Stomach (tissue), 4 donors: ENCODE results near the gene ZNF358.

Source experiments
- CTCF ChIP-seq, 7 experiments: fragments of 450-650 bp in 4 of 7; fragments of 200-600 bp in 3 of 7; sonication (generic) in 3 of 7; IDR thresholded peaks; one replicate each; pipeline ENCODE4 v1.5.1; 2016 to 2019; ENCODE audit warnings: antibody characterized with exemption in 7 of 7, control low read depth in 2 of 7, mild to moderate bottlenecking in 1 of 7
- POLR2A ChIP-seq, 4 donors: fragments of 450-650 bp; IDR thresholded peaks; one replicate each; pipeline ENCODE4 v1.6.1; 2016; ENCODE audit warnings: antibody characterized with exemption in 4 of 4, control low read depth in 2 of 4, mild to moderate bottlenecking in 1 of 4, moderate library complexity in 1 of 4

GRCh38 chr19:7554990-7555864 lies 39.3 kb downstream of the ZNF358 start:
- TF ChIP-seq POLR2A (IDR thresholded peaks at IDR 0.05) (no peak), CTCF (IDR thresholded peaks at IDR 0.05) (no peak)
